ENCODE data around the gene EEIG2. TPM values are rescaled to one million over a fixed set of nuclear protein-coding genes. Genes with fewer than 3 reads are reported as not detected.
A peak's percentile ranks its signal among the peaks of the same experiment; 100 is the strongest.
"Not testable (repeated sequence)": the region's sequence is repeated elsewhere in the genome, so short reads cannot be mapped to it uniquely, and the experiment has no call there.

EEIG2 gene
- polyA plus RNA-seq, 4 donors, result 17.1 to 31.1 (median 22.4) TPM

- no peak for DNase-seq (ENCODE audit: low read depth in 4 of 4, low spot score in 3 of 4)
Observed at GRCh38 chr1:108541861-108542260, 18.0 kb upstream of the EEIG2 start.

GRCh38 chr1:108547493-108547892 lies 12.4 kb upstream of the EEIG2 start:
- not testable (repeated sequence) for DNase-seq (ENCODE audit: low read depth in 4 of 4, low spot score in 3 of 4)

- DNase-seq (ENCODE audit: low read depth in 4 of 4, low spot score in 3 of 4), result no peak
Observed at GRCh38 chr1:108551137-108551862, 8.6 kb upstream of the EEIG2 start.

- no peak for DNase-seq (ENCODE audit: low read depth in 4 of 4, low spot score in 3 of 4)
Observed at GRCh38 chr1:108553905-108554304, 6.0 kb upstream of the EEIG2 start.

GRCh38 chr1:108554682-108555427 lies 5.0 kb upstream of the EEIG2 start:
- DNase-seq (ENCODE audit: low read depth in 4 of 4, low spot score in 3 of 4), result no peak

- DNase-seq (ENCODE audit: low read depth in 4 of 4, low spot score in 3 of 4), result no peak
Observed at GRCh38 chr1:108556066-108556465, 3.8 kb upstream of the EEIG2 start.

- DNase-seq (ENCODE audit: low read depth in 4 of 4, low spot score in 3 of 4), result no peak
Observed at GRCh38 chr1:108556499-108556898, 3.4 kb upstream of the EEIG2 start.

- no peak for DNase-seq (ENCODE audit: low read depth in 4 of 4, low spot score in 3 of 4)
Observed at GRCh38 chr1:108557296-108557695, 2.6 kb upstream of the EEIG2 start.

GRCh38 chr1:108560189-108560873 lies 431 bp downstream of the EEIG2 start:
- DNase-seq (ENCODE audit: low read depth in 4 of 4, low spot score in 3 of 4), result peak in 2 of 4 donors; percentile 22 to 36

- peak in 1 of 4 donors; percentile 25 for DNase-seq (ENCODE audit: low read depth in 4 of 4, low spot score in 3 of 4)
Observed at GRCh38 chr1:108560874-108561459, 1.1 kb downstream of the EEIG2 start.

GRCh38 chr1:108561689-108562326 lies 1.9 kb downstream of the EEIG2 start:
- no peak for DNase-seq (ENCODE audit: low read depth in 4 of 4, low spot score in 3 of 4)

- no peak for DNase-seq (ENCODE audit: low read depth in 4 of 4, low spot score in 3 of 4)
Observed at GRCh38 chr1:108563808-108564207, 3.9 kb downstream of the EEIG2 start.

- no peak for DNase-seq (ENCODE audit: low read depth in 4 of 4, low spot score in 3 of 4)
Observed at GRCh38 chr1:108565081-108565480, 5.2 kb downstream of the EEIG2 start.

GRCh38 chr1:108565512-108565911 lies 5.6 kb downstream of the EEIG2 start:
- DNase-seq (ENCODE audit: low read depth in 4 of 4, low spot score in 3 of 4), result no peak

- no peak for DNase-seq (ENCODE audit: low read depth in 4 of 4, low spot score in 3 of 4)
Observed at GRCh38 chr1:108568589-108568988, 8.7 kb downstream of the EEIG2 start.

GRCh38 chr1:108569097-108569728 lies 9.3 kb downstream of the EEIG2 start:
- no peak for DNase-seq (ENCODE audit: low read depth in 4 of 4, low spot score in 3 of 4)

GRCh38 chr1:108570128-108570527 lies 10.2 kb downstream of the EEIG2 start:
- DNase-seq (ENCODE audit: low read depth in 4 of 4, low spot score in 3 of 4), result no peak

GRCh38 chr1:108570998-108571401 lies 11.1 kb downstream of the EEIG2 start:
- no peak for DNase-seq (ENCODE audit: low read depth in 4 of 4, low spot score in 3 of 4)

- no peak for DNase-seq (ENCODE audit: low read depth in 4 of 4, low spot score in 3 of 4)
Observed at GRCh38 chr1:108572182-108572581, 12.3 kb downstream of the EEIG2 start.

- DNase-seq (ENCODE audit: low read depth in 4 of 4, low spot score in 3 of 4), result no peak
Observed at GRCh38 chr1:108573183-108573582, 13.3 kb downstream of the EEIG2 start.
